ENCODE data around the gene RABL3.

GRCh38 chr3:120681018-120681417, 61.3 kb downstream of the RABL3 start:
- TF ChIP-seq CTCF (conservative IDR thresholded peaks at IDR 0.05; ENCODE audit: low read length), result no peak
- TF ChIP-seq EZH2phosphoT487 (IDR thresholded peaks at IDR 0.05; ENCODE audit: borderline replicate concordance), result no peak
